GDM1 (cell line): Measurements from ENCODE around the gene NLGN1.

ENCODE experiments used
- DNase-seq: peaks from one replicate; lab custom pipeline; 2025; lab: John Stamatoyannopoulos, UW

Gene NLGN1

DNA sequence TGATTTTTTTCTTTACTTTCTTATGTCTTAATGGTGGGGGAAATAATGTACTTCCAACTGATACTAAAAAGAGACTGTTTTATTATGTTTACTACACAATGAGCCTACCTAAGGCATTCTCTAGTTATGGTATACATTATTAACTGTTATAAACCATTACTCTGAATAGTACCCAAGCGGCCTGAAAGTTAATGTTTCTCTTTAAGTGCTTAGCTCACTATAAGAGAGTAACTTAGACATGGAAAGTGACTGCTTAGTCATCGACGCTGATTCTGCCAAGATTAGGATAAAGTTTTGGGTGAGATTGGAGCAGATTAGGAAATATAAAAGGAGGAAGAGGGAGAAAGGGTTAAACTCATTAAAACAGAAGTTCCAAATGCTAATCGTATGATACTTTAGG is 365.0 kb downstream of the NLGN1 start:
- DNase-seq = no peak

DNA sequence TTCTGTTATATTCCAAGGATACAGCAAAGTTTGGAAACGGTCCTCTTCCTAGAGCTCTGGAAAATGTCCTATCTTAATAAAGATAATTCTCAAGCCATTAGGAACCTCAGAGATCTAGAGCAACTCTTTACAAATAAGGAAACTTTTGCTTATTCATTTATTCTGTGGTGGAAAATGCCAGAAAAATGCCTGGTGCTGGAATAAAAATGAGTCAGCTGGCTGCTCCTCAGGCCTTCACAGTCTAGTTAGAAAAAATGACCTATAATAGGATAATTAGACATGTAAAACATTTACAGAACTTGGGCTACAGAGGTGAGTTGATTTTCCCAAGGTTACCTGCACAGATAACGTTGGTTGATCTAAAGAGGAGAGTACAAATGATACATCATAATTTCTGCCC is 372.5 kb downstream of the NLGN1 start:
- no peak for DNase-seq

DNA sequence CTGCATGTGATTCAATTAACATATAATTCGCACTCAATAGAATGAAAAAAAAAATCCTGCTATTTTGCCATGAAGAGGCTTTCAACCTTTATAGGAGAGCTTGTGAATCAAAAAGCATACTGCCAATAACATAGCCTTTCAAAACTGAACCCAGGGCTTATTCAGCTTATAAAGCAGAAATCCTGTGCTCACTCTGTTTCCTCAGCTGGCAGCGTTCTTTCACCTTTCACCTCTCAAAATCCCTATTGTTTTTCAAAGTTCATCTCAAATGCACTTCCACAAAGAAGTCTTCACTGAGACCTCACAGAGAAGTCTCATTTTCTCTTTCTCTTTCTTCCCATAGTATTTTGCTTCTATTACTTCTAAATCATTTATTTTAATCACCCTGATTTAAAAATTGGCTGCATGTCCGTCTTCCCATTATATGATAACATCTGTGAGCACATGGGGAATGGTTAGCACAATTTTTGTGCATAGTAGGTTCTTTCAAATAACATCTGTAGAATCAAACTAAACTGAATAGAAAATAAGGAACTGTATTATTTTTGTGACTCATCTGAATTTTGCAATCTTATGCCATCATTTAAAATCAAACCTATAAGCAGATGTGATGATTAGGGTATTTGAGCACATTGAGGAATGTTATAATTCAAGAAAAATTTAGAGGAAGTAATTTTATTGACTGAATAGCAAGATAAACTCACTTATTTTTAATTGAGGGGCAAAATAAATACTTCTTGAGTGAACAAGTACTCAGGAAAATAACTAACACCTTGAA is 373.4 kb downstream of the NLGN1 start:
- DNase-seq = no peak

DNA sequence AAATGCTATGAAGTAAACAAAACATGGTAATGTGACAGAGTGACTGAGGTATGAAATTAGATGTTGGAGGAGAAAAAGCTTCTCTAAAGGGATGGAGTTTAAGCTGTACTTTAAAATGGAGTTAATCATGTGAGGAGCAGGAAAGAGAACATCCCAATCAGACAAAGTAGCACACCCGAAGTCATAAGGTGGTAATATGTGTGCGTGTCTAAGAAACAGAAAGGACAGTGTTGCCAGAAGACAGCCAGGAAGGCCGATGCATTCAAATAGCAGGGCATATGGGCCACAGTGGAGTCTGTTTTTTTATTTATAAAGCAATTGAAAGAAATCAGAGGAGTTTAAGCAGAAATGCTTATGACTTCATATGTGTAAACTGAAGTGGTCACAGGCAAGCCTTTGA is 376.3 kb downstream of the NLGN1 start:
- DNase-seq = no peak

DNA sequence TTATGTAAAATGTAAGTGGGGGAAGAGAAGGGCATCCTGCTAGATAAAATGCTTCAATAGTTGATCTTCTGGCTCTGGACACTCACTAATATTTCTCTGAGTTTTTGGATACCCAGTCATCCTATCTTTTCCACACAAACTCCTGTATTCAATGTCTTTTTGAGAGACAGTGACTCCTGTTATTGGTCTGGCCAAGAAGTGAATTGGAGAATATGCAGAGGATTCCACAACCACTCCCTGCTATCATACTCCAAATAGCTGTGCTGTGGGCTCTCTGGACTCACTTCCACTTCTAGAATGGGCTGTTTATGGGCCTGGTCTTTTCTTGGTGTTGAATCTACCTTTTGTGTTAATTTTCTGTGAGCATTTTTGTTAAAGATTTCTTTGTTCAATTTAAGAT is 376.8 kb downstream of the NLGN1 start:
- DNase-seq = no peak

DNA sequence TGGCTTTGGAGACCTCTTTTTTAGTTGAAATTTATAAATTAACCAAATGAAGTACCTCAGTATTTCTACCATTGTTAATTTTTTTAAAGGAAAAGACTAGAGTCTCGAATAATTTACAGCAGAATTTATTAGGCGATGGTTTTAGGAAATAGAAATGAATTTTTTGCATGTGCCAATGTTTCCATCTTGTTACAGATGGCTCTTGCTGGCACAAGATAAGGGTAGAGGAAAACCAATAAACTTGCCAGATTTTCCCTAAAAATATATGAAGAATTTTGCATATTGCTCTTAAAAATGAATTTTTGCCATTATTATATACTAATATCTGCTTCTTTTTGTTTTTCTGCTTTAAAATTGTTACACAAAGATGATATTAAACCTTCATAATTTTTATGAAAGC is 380.7 kb downstream of the NLGN1 start:
- no peak for DNase-seq

GRCh38 chr3:173780067-173780466 is 382.5 kb downstream of the NLGN1 start:
- DNase-seq = no peak

DNA sequence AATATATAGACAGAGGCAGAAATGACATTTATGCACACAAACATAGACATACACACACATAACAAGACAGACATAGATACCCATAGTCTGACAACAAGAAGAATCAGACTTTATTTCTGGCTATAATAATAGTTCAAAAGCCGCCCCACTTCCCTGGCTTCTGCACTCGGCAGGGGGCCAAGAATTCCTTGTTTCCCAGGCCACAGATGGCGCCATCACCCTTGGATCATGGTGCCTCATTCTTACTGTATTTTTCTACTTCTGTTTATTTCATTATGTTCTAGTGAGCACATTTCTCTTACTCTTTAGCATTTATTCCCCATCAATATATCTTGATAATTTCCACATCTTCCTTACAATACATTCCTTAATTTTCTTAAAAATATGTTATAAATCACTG is 387.5 kb downstream of the NLGN1 start:
- no peak for DNase-seq

GRCh38 chr3:173789530-173790162 is 392.1 kb downstream of the NLGN1 start:
- DNase-seq = no peak

GRCh38 chr3:173793963-173794362 is 396.4 kb downstream of the NLGN1 start:
- DNase-seq = no peak

DNA sequence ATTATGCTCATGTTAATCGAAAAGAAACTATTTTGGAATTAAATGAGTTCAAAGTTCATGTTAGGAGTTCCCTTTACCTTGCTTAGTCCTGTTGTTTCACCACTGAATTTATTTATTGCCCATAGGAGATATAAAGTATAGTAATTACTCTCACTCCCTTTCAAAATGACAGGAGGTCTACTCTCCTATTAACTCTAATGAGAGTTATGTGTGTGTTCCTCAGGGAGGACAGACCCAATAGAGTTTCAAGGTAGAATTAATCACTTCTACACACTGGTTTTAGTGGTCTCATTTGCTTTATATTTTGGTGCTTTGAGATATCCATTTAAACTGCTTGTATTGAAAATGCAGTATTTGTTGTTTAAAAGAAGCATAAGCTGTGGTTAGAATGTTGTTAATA is 398.9 kb downstream of the NLGN1 start:
- DNase-seq = no peak

DNA sequence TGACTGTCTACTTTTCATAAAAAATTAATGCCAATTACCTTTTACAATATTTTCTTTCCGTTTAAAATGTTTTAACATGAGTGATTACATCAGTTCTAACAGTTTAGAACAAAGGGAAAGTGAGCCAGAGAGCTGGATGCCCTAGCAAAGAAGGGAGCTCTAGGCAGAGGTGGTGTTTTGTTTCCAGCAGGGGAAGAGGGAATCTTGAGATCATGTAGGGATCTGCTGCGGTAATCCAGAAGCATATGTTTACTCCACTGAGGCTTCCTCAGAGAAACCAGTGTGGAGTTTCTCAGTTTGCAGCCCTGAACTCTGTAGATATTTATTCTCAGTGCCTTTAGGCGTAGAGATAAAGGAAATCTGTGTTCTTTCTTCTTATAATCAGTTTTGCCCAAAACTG is 399.3 kb downstream of the NLGN1 start:
- no peak for DNase-seq

DNA sequence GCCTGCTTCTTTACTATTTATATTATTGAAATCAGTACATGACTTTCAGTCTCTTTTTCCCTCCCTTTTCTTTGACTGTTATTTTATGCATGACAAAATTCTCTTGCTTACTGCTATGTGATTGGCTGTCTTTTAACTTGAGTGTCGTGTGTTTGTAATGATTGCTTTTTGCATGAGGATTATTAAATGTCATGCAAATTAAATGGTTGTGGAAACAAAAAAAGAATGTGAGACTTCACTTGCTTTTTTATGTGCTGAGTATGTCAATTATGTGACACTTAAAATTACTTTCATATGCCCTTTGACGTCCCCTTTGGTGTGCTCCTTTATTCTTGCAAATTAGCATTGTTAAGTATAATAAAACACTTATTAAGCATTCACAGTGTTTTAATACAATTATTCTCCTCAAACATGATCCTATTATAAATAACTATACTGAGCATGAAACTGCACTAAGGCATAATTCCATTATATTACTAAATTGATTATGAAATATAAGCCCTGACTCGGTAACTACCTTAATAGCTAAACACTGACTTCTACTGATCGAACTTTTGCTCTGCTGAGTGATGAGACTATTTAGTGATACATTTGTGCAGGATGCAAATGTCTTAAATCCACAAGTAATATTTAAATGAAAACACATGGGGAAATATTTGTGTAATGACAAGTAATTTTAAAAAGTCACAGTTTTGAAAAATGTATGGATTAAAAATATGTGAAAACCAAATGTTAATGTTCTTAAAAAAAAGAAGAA is 401.7 kb downstream of the NLGN1 start:
- no peak for DNase-seq

- no peak for DNase-seq
Measured at GRCh38 chr3:173800154-173800553, 402.6 kb downstream of the NLGN1 start.

- DNase-seq = no peak
Measured at GRCh38 chr3:173814809-173815208, 417.3 kb downstream of the NLGN1 start.

GRCh38 chr3:173819368-173819767 is 421.8 kb downstream of the NLGN1 start:
- no peak for DNase-seq

DNA sequence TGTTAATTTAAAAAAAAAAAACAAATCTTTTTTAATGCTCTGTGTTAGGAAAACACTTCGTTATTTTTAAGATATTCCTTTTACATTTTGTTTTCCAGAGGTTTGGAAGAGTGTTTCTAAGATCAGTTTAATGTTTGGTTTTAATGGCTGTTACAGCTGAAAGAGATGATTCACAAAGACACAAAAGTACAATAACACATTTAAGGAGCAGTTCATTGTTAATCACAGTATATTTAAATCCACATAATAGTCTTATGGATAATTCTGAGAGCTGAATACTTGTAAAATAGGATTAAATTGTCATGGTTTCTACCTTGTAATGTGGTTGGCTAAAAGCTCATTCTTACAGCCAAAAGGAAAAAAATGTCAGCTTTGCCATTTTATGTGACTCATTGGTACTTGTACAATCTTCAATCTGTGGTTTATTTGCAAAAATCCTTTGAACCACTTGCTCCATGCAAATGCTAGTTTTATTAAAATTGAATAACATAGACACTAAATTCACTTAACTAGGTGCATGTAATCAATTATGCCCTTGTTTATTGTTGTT is 426.4 kb downstream of the NLGN1 start:
- DNase-seq = no peak

GRCh38 chr3:173825730-173826129 is 428.2 kb downstream of the NLGN1 start:
- no peak for DNase-seq

DNA sequence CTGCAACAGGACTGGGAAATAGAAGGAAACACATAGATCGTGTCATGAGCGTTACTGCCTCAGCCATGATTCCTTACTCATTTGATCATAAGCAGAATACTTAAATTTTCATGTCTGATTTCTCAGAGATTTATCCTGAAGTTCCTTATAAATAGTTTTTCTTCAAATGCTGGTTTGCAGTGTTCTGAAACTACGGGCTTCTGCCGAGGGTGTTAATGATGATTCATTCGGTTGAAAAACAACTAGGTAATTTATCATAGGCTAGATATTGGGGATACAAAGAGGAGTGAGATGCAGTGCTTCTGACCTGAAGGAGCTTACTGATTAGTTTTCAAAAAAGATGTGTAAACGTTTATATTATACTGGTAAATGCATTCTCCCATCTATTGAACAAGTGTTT is 428.9 kb downstream of the NLGN1 start:
- no peak for DNase-seq

- no peak for DNase-seq
Measured at GRCh38 chr3:173826901-173827609, 429.5 kb downstream of the NLGN1 start.

DNA sequence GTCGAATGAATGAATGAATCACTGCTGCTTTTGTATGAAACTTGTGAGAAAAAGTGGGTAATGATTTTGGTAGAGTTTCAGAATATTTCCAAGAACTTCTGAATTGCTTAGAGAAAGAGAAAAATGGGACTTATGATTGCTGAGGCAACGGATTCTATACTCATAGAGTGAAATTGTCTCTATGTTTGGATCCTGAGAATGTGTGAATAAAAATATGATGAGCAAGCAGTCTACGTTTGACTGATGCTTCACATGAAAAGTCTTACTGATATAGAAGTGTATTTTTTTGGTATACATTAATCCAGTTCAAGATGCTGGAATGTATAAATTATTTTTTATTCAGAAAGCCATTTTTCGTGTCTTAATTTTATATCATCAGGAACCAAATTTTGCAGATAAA is 441.1 kb downstream of the NLGN1 start:
- no peak for DNase-seq

- DNase-seq = no peak
Measured at GRCh38 chr3:173839859-173840258, 442.3 kb downstream of the NLGN1 start.
